Skin epidermis (tissue), 12 donors: Measurements from ENCODE around the gene ATXN1.

Experiments
- H3K27ac ChIP-seq, 21 experiments: fragments of 200-600 bp; sonication (generic) in 11 of 21; one replicate each; pipeline ENCODE4 v1.5.0; 2020; ENCODE audit warnings: mild to moderate bottlenecking in 3 of 21, inconsistent platforms in 2 of 21, moderate library complexity in 2 of 21
- H3K4me3 ChIP-seq, 7 experiments: fragments of 200-600 bp; sonication (generic) in 2 of 7; one replicate each; pipeline ENCODE4 v1.5.0; 2020; ENCODE audit warnings: inconsistent platforms in 2 of 7, mild to moderate bottlenecking in 2 of 7, moderate library complexity in 1 of 7

The ATXN1 gene

DNA sequence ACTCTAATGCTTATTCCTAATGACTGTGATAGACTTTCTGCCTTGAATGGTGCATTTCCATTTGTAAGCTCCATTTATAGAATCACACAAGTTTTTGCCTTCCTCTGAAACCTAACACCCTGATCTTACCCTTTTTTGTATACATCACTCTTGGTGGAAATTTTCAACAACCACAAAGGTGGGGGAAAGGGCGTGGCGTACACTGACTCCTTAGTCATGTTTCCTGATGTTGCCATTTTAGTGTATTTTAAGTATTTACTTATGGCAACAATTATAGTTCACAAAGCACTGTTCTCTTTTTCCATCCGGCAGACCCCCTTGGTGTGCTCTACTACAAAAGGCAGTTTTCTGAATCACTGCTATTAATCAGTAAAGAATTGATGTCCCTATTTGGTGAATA lies 92.0 kb downstream of the ATXN1 start:
- Histone ChIP-seq H3K4me3 (no peak overlapping the region), H3K27ac (peak overlapping the region in 6 of 21 experiments; percentile 27 to 84 (median 52))

DNA sequence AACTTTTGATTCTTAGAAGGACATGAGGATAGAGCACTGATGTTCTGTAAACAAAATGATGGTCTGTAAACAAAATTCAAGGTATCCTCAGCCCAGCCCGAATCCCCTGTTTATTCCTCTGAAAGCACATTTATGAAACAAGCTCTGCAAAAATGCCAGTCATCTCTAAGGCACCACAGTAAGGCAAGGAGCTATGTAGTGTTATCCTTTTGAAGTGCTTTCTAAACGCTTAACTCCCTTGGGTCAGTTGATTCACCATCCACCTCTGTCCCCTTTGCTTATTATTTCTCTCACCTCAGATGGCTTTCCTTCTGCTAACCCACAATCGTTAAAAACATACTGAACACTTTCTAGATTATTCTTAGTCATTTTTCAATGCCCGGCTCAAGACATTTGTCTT lies 93.8 kb downstream of the ATXN1 start:
- Histone ChIP-seq H3K27ac (no peak overlapping the region), H3K4me3 (no peak overlapping the region)

DNA sequence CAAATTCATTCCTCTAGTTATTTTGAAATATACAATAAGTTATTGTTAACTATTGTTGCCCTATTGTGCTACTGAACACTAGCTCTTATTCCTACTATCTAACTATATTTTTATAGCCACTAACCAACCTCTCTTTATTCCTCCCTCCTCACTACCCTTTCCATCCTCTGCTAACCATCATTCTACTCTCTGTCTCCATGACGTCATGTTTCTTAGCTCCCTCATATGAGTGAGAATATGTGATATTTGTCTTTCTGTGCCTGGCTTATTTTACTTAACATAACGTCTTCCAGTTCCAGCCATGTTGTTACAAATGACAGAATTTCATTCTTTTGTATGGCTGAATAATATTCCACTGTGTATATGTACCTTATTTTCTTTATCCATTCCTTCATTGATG lies 95.3 kb downstream of the ATXN1 start:
- no peak overlapping the region for H3K4me3 ChIP-seq

DNA sequence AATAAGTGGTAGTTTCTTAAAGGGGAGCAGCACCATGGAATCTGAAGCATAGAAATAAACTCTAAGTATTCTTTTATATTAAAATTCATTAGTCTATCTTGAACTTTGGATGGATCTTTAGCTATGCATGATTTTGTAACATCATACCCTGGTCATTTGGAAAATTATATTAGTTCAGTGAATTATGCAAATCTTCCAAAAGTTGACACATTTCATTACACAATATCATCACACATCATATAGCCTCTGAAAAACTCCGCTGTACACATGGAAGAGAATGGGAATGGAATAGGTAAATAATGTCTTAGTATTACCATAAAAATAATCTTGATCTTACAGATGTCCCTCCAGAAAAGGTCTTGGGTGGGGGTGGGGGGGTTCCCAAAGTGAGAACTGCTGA lies 96.1 kb downstream of the ATXN1 start:
- H3K27ac ChIP-seq, result no peak overlapping the region

More for the DNA sequence above, 95.3 kb downstream of the ATXN1 start:
- H3K27ac ChIP-seq, result no peak overlapping the region

DNA sequence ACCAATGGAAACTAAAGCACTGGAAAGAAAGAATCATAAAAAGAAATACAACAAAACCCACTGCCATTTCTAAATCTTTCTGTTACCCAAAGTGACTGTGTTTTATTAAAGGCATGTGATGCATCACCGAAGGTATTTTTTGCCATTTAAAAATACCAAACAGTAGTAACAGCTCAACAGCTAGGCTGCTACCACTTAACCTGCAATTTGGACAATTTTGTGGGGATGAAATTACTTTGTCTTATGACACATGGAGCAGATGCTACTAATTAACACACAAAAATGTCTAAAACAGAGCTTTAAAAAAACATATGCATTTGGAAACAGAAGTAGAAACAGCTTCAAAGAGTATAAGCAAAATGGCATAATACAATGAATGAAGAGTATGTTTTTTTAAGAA lies 97.4 kb downstream of the ATXN1 start:
- no peak overlapping the region for H3K27ac ChIP-seq
- H3K4me3 ChIP-seq, result no peak overlapping the region

More for the DNA sequence above, 96.1 kb downstream of the ATXN1 start:
- H3K4me3 ChIP-seq, result no peak overlapping the region

DNA sequence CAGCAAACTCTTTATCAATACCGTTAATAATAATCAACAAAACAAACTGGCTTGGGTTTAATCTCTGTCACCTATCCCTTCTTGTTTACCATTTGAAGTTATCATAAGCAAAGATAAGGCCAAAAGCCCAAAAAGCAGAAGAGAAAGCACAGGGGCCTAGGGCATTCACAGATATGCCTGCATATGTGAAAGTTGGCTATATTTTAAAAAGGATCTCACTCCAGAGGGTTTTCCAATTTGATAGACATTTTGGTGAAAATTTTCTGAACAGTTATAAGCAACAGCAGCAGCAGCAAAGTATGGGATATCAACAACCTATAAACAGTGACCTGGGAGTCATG lies 101.1 kb downstream of the ATXN1 start:
- H3K4me3 ChIP-seq, result no peak overlapping the region
- peak overlapping the region in 5 of 21 experiments; percentile 8 to 75 (median 28) for H3K27ac ChIP-seq

DNA sequence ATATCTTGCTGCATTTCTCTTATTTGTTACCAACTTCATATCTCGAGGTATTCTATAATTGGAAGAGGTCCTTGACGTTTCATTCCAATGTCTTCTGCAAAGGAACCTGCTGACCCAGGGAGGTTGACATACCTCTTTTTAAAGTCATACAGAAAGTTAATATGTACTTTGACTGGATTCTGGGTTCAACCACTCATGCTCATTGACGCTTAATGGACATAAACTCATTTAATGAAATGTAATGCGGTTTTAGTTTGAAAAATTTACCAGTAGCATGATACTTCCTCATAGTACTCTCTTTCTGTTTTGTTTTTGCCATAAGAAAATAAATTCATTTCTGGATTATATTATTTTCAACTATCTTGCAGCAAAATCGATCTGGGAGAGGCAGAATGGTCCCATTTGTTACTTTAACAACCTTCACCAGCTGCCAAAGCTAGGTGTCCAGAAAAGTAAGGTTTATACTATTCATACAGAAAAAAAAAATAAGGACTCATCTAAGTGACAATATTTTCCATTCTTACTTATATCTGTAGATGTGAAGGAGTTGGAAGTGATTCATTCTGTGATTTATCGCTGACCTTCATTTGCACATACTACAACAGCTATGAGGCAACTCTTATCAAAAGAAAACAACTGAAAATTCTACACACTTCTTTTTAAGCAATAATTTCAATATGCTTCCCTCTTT lies 101.6 kb downstream of the ATXN1 start:
- peak overlapping the region in 6 of 21 experiments; percentile 8 to 75 (median 27) for H3K27ac ChIP-seq

DNA sequence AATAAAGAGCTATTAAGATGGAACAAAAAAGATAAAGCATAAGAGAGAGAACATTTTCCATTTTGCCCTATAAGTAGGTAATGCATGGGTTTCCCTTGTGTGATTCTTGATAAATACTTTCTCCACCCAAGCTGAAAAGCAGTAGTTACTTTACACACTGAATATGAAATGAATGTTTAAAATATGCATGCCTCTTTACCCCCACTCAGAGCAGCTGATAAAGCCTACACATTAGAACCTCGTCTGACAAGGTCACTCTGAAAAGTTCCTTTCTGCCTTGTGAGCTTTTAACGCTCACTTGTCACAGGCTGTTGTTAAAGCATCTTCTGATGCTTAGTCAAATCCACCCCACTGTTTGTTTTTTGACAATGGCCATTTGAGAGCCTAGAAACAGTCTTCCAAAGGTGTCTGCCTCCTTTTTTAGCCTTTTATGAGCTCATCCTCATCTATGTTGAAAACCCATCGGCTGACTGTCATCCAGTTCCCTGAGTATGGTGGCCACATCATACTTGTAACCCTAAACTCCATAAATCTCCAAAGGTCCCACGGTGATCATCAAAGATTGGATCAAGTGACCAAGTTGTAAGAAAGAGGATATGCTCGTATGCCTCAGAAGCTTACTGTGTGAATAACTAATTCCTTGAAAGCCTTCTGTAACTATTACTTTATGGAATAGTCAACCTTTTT lies 102.8 kb downstream of the ATXN1 start:
- Histone ChIP-seq H3K27ac (peak overlapping the region in 5 of 21 experiments; percentile 6 to 75 (median 31)), H3K4me3 (no peak overlapping the region)

More for the DNA sequence above, 101.6 kb downstream of the ATXN1 start:
- no peak overlapping the region for H3K4me3 ChIP-seq

DNA sequence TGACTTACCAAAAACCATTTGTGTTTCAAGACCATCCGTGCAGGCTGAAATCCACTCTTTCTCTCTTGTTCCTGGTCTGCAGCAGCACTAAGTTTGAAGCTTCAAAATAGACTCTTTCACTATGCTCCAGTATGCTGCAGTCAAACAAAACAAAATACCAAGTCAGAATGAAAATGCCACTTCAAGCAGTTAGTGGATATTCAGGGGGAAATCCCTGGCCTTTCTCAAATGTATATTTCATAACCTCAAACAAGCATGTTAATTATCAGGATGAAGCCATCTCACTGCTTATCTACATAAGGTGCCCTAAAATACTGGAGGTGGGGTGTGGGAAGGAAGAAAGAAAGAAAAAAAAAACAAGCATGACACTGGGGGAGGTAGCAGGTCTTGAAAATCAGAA lies 103.5 kb downstream of the ATXN1 start:
- peak overlapping the region in 3 of 21 experiments; percentile 13 to 47 (median 28) for H3K27ac ChIP-seq
- H3K4me3 ChIP-seq, result no peak overlapping the region

DNA sequence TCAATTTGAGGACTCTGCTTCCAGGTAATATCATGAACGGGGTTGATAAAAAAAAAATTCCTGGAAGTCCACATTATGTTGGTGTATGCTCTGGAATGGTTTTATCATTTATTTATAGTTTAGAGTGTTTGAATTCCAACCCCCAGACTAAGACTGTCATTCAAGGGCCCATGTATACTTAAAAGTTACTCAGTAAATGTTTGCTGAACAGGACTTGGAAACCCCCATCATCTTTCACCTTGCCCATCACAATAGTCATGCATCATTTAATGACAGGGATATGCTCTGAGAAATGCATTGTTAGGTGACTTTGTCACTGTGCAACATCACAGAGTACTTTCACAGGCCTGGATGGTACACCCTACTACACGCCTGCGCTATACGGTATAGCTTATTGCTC lies 104.8 kb downstream of the ATXN1 start:
- no peak overlapping the region for H3K27ac ChIP-seq
- no peak overlapping the region for H3K4me3 ChIP-seq

DNA sequence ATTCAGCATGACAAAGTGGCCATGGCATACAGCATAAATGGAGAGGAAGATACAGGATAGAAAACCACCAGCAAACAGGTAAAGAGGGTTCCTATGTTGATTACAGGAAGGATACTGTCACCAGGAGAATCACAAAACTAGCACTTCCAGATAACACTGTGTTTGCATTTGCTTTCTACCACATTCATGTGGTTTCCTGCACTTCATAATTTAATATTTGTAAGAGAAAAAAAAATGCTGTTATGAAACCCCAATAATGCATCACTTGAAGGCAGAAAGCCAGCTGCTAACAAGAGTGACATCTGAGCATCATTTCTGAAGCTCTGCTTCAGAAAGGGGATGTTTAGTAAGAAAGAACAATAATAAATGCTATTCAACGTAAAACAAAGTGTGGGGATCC lies 106.6 kb downstream of the ATXN1 start:
- no peak overlapping the region for H3K4me3 ChIP-seq
- peak overlapping the region in 3 of 21 experiments; percentile 19 to 76 (median 63) for H3K27ac ChIP-seq

DNA sequence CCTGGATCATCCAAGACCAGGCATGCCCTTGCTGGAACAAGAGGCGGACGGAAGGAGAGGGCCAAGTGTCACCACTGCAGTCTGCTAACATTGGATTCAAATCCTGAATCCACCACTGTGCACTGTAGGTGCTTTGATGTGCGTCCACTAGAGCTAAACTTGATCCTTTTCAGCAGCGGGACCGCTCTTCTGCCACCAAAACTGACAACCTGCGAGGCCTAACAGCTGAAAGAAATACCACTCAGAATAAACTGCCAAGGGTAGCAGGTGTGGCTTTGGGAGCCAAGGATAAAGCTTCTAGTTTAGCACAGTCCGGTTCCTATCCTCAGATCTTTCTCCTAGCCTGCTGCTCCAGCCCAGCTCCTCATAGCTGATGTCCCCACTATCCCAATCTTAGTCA lies 108.0 kb downstream of the ATXN1 start:
- peak overlapping the region in 8 of 21 experiments; percentile 19 to 76 (median 51) for H3K27ac ChIP-seq
- no peak overlapping the region for H3K4me3 ChIP-seq

DNA sequence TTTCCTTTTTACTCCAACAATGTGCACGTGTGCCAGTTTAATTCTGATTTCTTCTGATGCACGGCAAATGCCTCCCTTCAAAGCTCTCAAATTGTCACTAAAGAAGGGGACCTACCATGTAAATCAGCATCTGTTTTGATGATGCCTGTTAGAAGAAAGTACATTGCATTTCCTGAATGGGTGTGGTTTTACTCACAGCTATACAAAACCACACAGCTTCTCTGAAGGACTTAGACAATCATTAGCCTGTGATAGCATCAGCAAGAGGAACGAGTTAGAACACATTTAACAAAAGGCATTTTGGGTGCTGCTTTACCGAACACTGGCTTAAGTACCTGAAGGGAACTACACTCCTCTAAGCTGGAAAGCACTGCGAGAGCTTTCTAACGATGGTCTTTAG lies 109.4 kb downstream of the ATXN1 start:
- Histone ChIP-seq H3K27ac (peak overlapping the region in 12 of 21 experiments; percentile 30 to 78 (median 49)), H3K4me3 (no peak overlapping the region)

DNA sequence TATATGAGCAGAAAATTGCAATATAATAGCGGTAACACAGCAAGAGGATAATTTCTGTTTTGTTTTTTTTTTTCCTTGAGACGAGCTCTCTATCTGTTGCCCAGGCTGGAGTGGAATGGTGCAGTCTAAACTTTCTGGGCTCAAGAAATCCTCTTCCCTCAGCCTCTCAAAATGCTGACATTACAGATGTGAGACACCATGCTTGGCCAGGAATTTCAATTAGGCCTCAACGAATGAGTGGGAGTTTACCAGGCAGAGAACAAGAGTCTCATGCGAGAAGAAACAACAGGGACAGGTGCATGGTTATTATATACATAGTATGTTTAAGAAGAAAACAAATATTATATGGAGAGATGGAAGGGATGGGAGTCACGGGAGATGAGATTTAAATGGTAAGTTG lies 111.4 kb downstream of the ATXN1 start:
- Histone ChIP-seq H3K4me3 (no peak overlapping the region), H3K27ac (no peak overlapping the region)

DNA sequence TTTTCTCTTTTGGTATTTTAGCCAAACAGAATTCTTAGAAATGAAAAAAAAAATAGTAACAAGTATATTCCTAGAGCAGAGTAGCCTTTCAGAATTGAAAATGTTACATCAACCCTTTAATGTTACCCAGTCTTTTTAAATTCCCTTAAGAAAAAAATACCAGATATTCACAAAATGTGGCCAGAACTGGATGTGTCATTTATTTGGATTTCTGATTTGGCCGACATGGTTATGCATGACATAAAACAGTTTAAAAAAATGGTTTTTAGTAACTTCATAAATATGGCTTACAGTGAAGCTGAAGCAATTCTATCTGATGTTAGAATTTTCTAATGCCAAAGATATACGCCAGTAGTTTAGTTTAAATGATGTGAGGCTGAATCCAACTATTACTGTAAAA lies 112.0 kb downstream of the ATXN1 start:
- no peak overlapping the region for H3K4me3 ChIP-seq
- no peak overlapping the region for H3K27ac ChIP-seq

DNA sequence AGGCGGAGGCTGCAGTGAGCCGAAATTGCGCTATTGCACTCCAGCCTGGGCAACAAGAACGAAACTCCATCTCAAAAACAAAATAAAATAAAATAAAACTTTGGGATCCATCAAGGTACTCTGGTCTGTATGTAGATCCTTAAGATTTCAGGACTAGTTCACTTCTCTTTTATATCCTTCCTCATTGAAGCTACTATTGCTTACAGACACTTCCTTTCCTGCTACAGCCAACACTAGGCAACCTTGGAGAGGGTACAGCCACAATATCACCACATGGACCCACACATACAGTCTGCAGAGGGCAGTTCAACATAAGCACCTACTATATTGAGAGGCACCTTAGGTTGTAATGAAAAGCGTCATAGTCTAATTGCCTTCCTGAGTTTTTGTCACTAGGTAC lies 113.3 kb downstream of the ATXN1 start:
- no peak overlapping the region for H3K4me3 ChIP-seq
- H3K27ac ChIP-seq, result no peak overlapping the region

DNA sequence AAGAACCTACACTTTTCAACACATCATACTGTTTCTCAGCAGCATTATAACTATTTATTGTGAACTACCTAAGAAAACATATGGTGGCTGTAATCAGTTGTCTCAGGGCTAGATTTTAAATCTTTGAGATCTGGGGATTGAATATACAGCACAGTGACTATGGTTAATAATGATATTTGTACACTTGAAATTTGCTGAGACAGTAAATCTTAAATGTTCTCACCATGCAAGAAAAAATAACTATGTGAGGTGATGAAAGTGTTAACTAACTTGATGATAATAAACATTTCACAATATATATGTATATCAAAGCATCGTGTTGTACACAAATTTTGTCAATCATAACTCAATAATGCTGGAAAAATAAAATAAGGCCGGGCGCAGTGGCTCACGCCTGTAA lies 113.8 kb downstream of the ATXN1 start:
- Histone ChIP-seq H3K27ac (no peak overlapping the region), H3K4me3 (no peak overlapping the region)

DNA sequence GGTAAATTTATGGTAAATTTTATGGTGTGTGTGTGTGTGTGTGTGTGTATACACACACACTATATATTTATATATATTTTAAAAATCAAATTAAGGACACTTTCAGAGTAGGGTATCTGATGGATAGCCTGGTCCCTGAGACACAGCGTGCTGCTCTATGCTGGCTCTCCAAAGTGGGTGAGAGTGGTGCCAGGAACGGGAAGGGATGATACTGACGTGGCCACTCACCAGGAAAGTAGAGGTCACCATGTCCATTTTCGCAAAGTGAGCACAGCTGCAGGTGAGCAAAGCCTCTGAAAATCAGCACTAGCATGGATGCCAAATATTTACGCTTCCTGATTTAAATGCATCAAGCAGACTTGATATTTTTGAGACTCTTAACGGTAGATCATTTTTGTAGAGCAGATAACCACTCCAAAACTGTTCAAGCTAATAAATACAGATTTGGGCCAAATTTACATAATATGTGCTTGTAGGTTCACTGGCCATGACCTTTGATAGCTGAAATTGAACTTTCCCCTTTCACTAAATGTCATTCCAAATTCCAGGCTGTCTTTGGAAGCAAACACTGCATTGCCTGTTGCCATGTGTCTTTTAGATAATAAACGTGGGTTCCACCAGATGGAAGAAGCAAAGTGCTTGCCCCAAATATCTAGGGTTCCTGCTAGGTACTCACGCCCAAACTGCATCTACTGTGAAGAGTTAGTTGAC lies 116.6 kb downstream of the ATXN1 start:
- H3K27ac ChIP-seq, result no peak overlapping the region
- H3K4me3 ChIP-seq, result no peak overlapping the region

DNA sequence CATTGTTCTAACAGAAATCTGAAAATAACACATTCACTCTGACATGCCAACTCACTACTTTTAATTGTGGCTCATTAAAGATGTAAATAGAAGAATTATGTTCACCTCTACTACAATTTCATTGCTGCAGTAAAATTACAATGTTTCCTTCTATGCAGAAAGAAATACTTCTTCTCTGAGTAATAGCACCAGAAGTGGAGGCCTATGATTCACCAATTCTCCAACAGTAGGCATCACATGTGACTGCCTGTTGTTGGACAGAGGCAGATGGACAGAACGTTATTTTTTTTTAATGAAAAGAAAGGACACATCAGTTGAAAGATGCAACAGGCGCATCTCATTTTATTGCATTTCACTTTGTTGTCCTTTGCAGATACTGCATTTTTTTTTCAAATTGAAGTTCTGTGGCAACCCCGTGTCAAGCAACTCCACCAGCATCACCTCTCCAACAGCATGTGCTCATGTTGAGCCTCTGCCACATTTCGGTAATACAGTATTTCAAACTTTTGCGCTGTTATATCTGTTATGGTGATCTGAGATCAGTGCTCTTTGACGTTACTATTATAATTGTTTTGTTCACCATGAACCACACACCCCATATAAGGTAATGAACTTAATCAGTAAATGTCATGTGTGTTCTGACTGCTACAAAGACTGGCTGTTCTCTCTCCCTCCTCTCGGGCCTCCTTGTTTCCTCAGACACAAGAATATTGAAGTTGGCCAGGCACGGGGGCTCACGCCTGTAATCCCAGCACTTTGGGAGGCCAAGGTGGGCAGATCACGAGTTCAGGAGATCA lies 121.4 kb downstream of the ATXN1 start:
- Histone ChIP-seq H3K4me3 (no peak overlapping the region), H3K27ac (no peak overlapping the region)

DNA sequence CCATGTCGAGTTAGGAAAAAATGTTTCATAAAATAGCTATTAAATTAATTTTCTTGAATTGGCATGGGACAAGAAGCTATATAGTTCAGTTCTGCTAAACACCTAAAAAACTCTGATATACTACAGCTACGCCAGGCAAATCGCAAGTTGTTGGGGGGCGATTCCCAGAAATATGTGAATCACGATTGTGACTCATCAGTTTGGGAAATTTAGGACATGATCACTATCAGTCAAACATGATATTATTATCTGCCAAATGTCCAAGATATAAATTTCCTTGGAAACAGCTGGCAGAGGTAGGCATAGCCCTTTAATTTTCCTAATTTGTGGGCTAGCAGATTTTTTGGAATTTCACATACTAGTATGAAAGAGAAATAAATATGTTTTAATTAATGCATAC lies 123.6 kb downstream of the ATXN1 start:
- no peak overlapping the region for H3K4me3 ChIP-seq

More for the DNA sequence above, 123.6 kb downstream of the ATXN1 start:
- H3K27ac ChIP-seq, result no peak overlapping the region
